Naive thymus-derived CD8-positive, alpha-beta T cell (primary cell): Measurements from ENCODE around the gene HSP90AB1. TPM values are rescaled to one million over a fixed set of nuclear protein-coding genes. Genes with fewer than 3 reads are reported as not detected.

Experiments used
- ATAC-seq, 2 donors: fragments of 150-1000 bp; cut with Tn5 transposase in 1 of 2; sonication (Bioruptor Pico), chemical (Tn5 transposase) in 1 of 2; 1 replicate in 1 of 2; 2 replicates in 1 of 2; pipeline ENCODE4 v1.10.0; 2021; ENCODE audit warnings: mild to moderate bottlenecking in 2 of 2, moderate library complexity in 2 of 2
- POLR2A ChIA-PET: fragments of 350-600 bp; sonication (Branson Sonifier 250); formaldehyde crosslinking; loops from one replicate; lab custom pipeline; 2021; ENCODE audit warnings: antibody characterized with exemption; lab: Charles Lee
- DNase-seq, 10 donors: peaks; one replicate each; pipeline versions ENCODE4 v3.0.0 to v3.0.0-alpha.2; 2020 to 2022
- H3K27ac Mint-ChIP-seq, 10 donors: one replicate each; pipeline ENCODE4 v1.8.0; 2020 to 2022; ENCODE audit warnings: mild to moderate bottlenecking in 10 of 10, mixed read lengths in 10 of 10, moderate library complexity in 4 of 10, inconsistent platforms in 1 of 10
- H3K27me3 Mint-ChIP-seq, 5 donors: one replicate each; pipeline ENCODE4 v1.8.0; 2021 to 2022; ENCODE audit warnings: mixed read lengths in 5 of 5
- H3K36me3 Mint-ChIP-seq, 3 donors: one replicate each; pipeline ENCODE4 v1.8.0; 2020 to 2022; ENCODE audit warnings: mixed read lengths in 3 of 3, mild to moderate bottlenecking in 2 of 3, inconsistent platforms in 1 of 3
- H3K4me1 Mint-ChIP-seq, 4 donors: one replicate each; pipeline ENCODE4 v1.8.0; 2021 to 2022; ENCODE audit warnings: mixed read lengths in 4 of 4
- H3K4me3 Mint-ChIP-seq, 10 donors: one replicate each; pipeline ENCODE4 v1.8.0; 2020 to 2022; ENCODE audit warnings: mild to moderate bottlenecking in 10 of 10, mixed read lengths in 10 of 10, moderate library complexity in 6 of 10, inconsistent platforms in 1 of 10
- H3K9me3 Mint-ChIP-seq, 9 donors: one replicate each; pipeline ENCODE4 v1.8.0; 2020 to 2022; ENCODE audit warnings: mixed read lengths in 9 of 9, mild to moderate bottlenecking in 3 of 9, inconsistent platforms in 1 of 9, moderate library complexity in 1 of 9
- polyA plus RNA-seq, 3 donors: library from polyadenylated mRNA; unstranded; fragments of 300-500 nt; fragmentation: Illumina TruSeq; gene quantifications; one replicate each; pipeline ENCODE4 v1.2.3, GENCODE V29; 2021
- total RNA-seq, 8 experiments: library from RNA in 2 of 8; stranded (reverse) in 2 of 8; gene quantifications; one replicate each; pipeline ENCODE4 v1.2.3 and lab custom pipeline; 2021 to 2026

Gene HSP90AB1
- total and polyA plus RNA-seq, 5 experiments from 2014 or later, result 420 to 607 (median 502) TPM

DNA sequence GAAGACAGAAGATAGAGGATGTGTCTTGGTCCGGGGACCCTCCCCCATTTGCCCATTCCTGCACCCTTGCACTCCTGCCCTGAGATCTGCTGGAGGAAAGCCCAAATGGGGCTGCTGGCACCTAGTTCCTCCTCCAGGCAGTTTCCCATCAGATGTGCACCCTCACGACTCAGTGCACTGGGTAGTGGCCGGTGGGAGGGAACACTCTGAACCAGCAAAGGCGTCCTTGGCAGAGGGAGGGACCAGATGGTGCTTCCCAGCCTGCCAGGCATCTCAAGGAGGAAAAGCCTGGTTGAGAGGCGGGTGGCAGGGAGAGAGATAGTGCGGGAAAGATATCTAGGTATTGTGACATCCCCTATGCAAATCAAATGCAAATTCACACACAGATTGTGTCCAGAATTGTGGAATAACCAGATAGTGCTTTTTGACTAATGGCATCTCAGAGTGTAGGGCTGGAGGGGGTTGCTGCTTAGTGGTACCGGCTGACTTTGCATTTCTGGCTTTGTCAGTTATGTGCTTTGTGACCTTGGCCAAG is 42.9 kb downstream of the HSP90AB1 start:
- Mint-ChIP-seq H3K27me3 (peaks cover 44 to 90% (median 76%) of the 10 kb centered on the region in 5 donors), H3K27ac (peak overlapping the region in 1 of 10 donors; percentile 2), H3K4me3 (no peak overlapping the region), H3K9me3 (no peaks in the 10 kb centered on the region), H3K36me3 (peaks cover 0 to 4% (median 3%) of the 10 kb centered on the region in 3 donors), H3K4me1 (peaks cover 0 to 6% (median 0%) of the 10 kb centered on the region in 4 donors)
- POLR2A ChIA-PET, result interaction anchor here (0.6 to 0.7 kb wide), 2 partner anchors 15 to 849 kb away, joined by 3 to 5 read pairs; no protein-coding TSS in a partner anchor
- no peak for DNase-seq
- no peak for ATAC-seq

DNA sequence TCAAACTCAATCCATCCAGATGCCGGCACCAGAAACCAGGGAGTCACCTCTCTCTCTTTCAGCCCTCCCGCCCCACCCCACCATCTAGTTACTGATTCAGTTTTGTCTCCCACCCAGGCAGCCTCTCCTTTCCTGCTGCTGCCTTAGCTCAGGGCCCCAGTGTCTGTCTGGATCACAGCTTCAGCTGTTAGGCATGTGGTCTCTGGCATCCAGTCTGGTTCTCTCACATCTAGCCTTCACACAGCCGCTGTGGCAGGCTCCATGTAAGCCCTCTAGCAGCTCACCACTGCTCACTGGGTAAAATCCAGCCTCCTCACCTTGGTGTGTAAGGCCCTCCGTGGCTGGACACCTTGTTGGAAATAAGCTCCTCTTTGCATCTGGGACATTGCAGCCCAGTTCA is 44.9 kb downstream of the HSP90AB1 start:
- H3K27me3 Mint-ChIP-seq, result peaks cover 45 to 90% (median 71%) of the 10 kb centered on the region in 5 donors
- DNase-seq (no peak), ATAC-seq (no peak)
- no peaks in the 10 kb centered on the region for H3K9me3 Mint-ChIP-seq
- H3K36me3 Mint-ChIP-seq, result peaks cover 0 to 5% (median 0%) of the 10 kb centered on the region in 3 donors
- no peak overlapping the region for H3K4me3 Mint-ChIP-seq
- H3K4me1 Mint-ChIP-seq, result peaks cover 2 to 10% (median 7%) of the 10 kb centered on the region in 4 donors
- POLR2A ChIA-PET, result no interaction called here
- no peak overlapping the region for H3K27ac Mint-ChIP-seq

DNA sequence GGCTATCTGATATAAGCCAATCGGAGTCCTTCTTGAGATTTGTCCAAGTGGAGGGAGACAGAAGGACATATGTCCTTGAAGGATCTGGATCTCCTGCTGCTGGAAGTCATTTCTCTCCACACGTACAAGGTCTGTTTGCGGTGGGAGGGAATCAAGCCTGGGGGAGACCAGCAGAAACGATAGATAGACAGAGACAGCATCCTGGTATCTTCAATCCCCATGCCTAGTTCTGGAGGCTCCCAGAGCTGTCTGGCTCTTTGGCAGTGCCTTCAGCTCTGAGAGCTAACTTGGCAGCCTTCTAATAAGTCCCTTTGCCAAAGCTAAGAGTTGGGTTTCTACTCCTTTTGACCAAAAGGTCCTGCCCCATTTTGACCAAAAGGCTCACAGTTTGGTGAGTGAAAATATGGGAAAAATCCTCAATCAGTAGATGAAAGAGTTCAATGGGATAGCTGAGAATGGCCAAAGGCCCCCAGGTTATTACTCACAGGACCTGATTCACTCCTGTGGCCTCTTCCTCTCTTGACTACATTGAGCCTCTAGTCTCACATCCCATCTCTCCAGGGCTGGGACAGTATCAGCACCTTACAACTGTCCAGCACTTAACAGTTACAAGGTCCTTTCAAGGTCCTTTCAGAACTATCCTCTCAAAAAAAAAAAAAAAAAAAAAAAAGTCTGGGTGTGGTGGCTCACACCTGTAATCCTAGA is 45.9 kb downstream of the HSP90AB1 start:
- POLR2A ChIA-PET, result interaction anchor here (0.7 kb wide), 1 partner anchor 17 kb away, joined by 8 read pairs; no protein-coding TSS in a partner anchor

DNA sequence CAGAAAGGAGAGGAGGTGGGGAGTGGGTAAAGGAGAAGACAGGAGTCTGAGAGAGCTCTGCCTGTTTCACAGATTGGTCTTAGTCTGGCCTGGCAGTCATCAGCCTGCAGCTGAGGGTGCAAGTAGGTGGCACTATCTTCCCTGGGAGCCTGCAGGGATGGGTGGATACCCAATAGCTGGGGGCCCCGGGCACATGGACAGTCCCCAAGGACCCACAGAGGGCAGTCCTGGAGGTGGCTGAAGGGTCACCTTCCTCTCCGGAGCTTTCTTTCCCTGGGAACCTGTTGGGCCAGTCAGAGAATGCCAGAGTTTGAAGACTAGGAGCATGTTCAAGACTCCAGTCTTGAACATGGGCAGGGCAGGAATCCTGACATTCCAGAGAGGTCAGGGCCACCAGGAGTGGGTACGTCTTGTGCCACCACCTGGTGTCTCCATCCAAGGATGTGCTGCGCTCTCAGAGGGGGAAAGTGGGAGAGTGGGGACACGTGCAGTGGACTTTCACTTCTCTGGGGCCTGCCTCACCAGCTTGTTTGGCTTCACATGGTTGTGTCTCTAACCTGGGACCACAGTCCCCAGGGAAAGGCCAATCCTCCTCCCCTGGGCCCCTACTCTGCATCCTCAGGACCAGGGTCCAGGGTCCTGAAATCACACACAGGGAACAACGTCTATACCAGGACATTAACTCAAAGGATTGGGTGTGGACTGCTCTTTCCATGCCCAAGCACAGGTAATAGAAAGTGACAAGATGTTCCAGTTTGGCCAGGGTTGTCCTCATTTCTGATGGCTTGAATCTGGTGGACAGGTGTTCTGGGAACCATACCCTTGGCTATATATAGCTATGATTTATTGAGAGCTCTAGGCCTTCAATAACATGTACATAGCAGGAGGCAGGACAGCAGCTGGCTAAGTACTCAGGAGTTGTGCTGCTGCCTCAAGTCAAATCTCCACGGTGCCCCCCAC is 48.2 kb downstream of the HSP90AB1 start:
- Mint-ChIP-seq H3K9me3 (no peaks in the 10 kb centered on the region), H3K27ac (no peak overlapping the region), H3K4me3 (no peak overlapping the region), H3K27me3 (peaks cover 31 to 68% (median 53%) of the 10 kb centered on the region in 5 donors), H3K4me1 (peaks cover 5 to 26% (median 13%) of the 10 kb centered on the region in 4 donors), H3K36me3 (peaks cover 0 to 10% (median 2%) of the 10 kb centered on the region in 3 donors)
- DNase-seq, result peak in 1 of 10 donors; percentile 52
- POLR2A ChIA-PET, result no interaction called here
- no peak for ATAC-seq

More for the DNA sequence above, 45.9 kb downstream of the HSP90AB1 start:
- Mint-ChIP-seq H3K4me1 (peaks cover 4 to 15% (median 8%) of the 10 kb centered on the region in 4 donors), H3K9me3 (no peaks in the 10 kb centered on the region), H3K27ac (no peak overlapping the region), H3K27me3 (peaks cover 38 to 82% (median 63%) of the 10 kb centered on the region in 5 donors), H3K36me3 (peaks cover 0 to 5% (median 0%) of the 10 kb centered on the region in 3 donors), H3K4me3 (no peak overlapping the region)
- no peak for ATAC-seq
- no peak for DNase-seq

DNA sequence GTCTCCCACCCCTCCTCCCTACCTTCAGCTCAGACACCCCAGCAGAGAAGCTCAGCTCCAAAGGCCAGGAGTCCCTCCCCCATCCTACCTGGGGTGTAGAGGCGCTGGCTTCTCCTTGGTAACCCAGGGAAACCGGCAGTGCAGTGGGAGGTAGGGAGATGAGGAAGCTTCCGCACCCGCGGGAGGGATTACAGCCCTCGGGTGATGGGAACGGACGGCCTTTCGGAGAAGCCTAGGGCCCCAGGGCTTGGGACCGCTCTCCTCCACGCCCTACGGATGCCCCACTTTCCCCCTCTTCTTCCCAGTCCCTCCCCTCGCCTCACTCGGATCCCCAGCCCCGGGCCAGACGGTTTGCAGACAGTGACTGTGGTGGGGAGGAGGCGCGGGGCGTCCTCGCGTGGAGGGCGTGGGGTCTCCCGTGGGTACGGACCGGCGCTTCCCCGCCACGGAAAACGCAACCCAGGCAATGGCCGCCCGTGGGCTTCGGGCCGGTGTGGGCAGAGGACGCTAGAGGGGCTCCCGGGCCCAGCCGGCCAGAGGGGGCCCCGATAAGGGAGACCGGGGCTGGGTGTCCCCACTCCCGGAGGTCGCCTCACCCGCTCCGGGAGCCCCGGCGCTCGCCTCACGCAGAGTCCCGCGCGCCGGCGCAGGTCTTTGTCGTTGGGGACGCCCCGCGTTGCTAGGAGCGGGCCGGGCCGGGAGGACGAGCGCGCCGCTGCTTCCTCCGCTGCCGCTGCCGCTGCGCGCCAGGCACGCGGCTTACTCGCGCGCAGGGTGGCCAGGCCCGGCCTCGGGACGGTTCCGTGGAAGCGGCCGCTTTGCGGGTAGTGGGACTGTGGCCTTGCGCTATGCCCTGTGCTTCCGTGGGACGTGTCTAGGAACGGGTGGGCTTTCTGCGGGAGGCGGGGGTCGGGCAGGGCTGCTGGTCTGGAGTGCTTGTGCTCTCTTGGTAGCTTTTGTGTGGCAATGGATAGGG is 50.5 kb downstream of the HSP90AB1 start:
- H3K27me3 Mint-ChIP-seq, result peaks cover 18 to 46% (median 34%) of the 10 kb centered on the region in 5 donors
- H3K4me1 Mint-ChIP-seq, result peaks cover 5 to 26% (median 13%) of the 10 kb centered on the region in 4 donors
- ATAC-seq, result peak; percentile 87
- POLR2A ChIA-PET, result interaction anchor here (1.1 to 1.2 kb wide), 2 partner anchors 10 to 60 kb away, joined by 3 to 4 read pairs; no protein-coding TSS in a partner anchor
- peak; percentile 15 to 78 (median 53) for DNase-seq
- H3K27ac Mint-ChIP-seq, result no peak overlapping the region
- H3K4me3 Mint-ChIP-seq, result peak overlapping the region; percentile 49 to 79 (median 63)
- peaks cover 0 to 28% (median 6%) of the 10 kb centered on the region in 3 donors for H3K36me3 Mint-ChIP-seq
- H3K9me3 Mint-ChIP-seq, result no peaks in the 10 kb centered on the region

DNA sequence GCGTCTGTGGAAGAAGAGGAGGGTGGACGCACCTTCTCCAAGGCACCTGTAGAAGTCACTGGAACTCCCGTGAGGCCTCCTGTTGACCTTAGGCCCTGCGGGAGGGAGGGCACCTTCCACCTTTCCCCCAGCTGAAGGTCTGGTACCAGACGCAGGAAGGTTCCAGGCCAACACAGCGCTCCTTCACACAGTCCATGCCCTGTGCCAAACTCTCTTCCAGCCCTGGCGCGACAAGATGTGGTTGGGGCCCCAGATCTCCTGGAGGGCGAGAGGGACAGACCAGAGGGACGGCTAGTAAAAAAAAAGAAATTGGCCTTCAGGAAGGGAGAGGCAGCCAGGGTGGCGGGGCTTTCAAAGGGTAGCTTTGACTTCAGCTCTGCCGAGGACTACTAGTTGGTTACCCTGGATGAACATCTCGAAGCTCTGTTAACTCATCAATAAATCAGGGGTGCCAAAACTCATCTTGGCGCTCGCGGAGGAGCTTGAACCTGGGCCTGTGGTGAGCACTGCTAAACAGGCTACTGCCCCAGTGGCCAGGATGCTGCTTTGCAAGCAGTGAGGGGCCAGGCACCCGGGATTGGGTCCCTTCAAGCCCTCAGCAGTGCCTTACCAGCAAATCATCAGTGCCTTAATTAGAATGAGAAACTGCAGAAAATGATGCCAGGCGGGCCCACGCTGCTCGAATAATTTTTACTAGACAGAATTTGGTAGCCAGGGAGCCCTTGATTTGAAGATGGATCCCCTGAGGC is 51.3 kb downstream of the HSP90AB1 start:
- ATAC-seq, result no peak

DNA sequence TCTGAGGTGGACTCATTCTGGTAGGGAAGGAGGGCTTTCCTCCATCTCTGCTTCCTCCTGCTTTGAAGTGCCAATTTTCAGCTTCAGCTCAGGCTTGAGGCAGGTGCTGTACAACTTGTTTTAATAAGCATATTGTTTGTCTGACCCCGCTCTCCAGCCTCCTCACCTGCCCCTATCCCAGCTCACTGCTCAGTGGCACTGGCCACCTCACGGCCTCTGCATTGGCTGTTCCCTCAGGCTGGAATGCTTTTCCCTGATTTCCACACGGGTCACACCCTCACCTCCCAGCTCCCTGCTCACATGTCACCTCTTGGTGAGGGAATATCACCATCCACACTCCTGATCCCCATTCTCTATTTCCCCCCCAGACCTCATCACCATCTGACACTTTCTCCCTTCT is 52.0 kb downstream of the HSP90AB1 start:
- Mint-ChIP-seq H3K4me3 (peak overlapping the region in 4 of 10 donors; percentile 24 to 53 (median 40)), H3K27me3 (peaks cover 11 to 32% (median 26%) of the 10 kb centered on the region in 5 donors), H3K27ac (no peak overlapping the region), H3K9me3 (no peaks in the 10 kb centered on the region), H3K4me1 (peaks cover 5 to 26% (median 13%) of the 10 kb centered on the region in 4 donors), H3K36me3 (peaks cover 0 to 36% (median 10%) of the 10 kb centered on the region in 3 donors)
- POLR2A ChIA-PET, result interaction anchor here (0.6 to 1.2 kb wide), 4 partner anchors 21 to 1556 kb away, joined by 3 to 4 read pairs (median 4); partner anchors contain the start of gene HSP90AB1
- no peak for ATAC-seq
- DNase-seq, result no peak

More for the DNA sequence above, 51.3 kb downstream of the HSP90AB1 start:
- POLR2A ChIA-PET, result interaction anchor here (0.8 to 1.2 kb wide), 3 partner anchors 20 to 61 kb away, joined by 3 to 4 read pairs (median 3); partner anchors contain the start of gene HSP90AB1
- Mint-ChIP-seq H3K4me1 (peaks cover 5 to 26% (median 13%) of the 10 kb centered on the region in 4 donors), H3K27me3 (peaks cover 15 to 39% (median 31%) of the 10 kb centered on the region in 5 donors), H3K9me3 (no peaks in the 10 kb centered on the region), H3K4me3 (peak overlapping the region; percentile 36 to 71 (median 60)), H3K36me3 (peaks cover 0 to 31% (median 6%) of the 10 kb centered on the region in 3 donors), H3K27ac (no peak overlapping the region)
- no peak for DNase-seq

DNA sequence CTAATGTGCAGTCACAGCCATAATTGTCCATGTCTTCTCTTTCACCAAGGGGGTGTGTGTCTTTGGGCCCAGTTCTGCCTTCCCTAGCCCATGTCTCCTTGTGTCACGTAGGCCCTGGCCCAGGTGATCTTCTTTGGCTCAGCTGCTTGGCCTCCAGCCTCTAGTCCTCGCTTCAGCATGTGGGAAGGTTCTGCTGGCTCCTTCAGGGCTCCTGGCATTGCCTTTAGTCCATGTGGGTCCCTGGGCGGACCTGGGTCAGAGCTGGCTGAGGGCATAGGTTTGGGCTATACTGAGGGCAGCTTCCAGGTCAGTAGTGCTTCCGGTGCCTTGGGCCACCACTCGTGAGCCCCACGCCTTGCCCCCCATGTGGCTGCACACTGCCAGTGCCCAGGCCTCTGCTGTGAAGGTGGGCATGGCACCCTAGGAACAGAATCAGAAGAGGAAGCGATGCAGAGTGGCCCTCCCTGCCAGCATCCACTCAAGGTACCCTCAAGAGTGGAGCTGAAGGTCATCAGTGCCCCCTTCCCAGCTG is 53.5 kb downstream of the HSP90AB1 start:
- DNase-seq, result no peak
- Mint-ChIP-seq H3K9me3 (no peaks in the 10 kb centered on the region), H3K36me3 (peaks cover 0 to 39% (median 12%) of the 10 kb centered on the region in 3 donors), H3K27me3 (peaks cover 8 to 17% (median 14%) of the 10 kb centered on the region in 5 donors), H3K4me1 (peaks cover 5 to 26% (median 13%) of the 10 kb centered on the region in 4 donors), H3K4me3 (peak overlapping the region in 1 of 10 donors; percentile 74), H3K27ac (peak overlapping the region in 2 of 10 donors; percentile 43 to 87)
- POLR2A ChIA-PET, result interaction anchor here (1.5 kb wide), 1 partner anchor 9 kb away, joined by 4 read pairs; no protein-coding TSS in a partner anchor
- ATAC-seq, result no peak

DNA sequence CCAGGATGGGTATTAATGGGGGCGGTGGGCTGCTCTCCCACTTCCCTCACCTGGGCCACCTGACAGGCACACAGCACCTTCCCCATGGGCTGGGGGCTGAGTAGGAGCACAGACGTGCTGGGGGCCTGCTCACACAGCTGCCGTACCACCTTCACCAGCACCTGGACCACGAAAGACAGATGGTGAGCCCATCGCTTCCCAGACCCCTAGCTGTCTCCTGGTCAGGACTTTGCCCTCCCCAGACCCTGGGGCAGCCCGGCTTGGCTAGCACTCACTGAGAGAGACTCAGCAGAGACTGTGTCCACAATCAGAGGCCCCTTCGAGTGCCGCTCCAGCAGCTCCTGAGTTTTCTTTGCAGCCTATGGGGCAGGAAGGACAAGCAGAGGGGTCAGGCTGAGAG is 54.2 kb downstream of the HSP90AB1 start:
- POLR2A ChIA-PET, result interaction anchor here (1.5 kb wide), 1 partner anchor 8 kb away, joined by 4 read pairs; no protein-coding TSS in a partner anchor
- Mint-ChIP-seq H3K27ac (no peak overlapping the region), H3K27me3 (peaks cover 3 to 10% (median 9%) of the 10 kb centered on the region in 5 donors), H3K9me3 (no peaks in the 10 kb centered on the region), H3K4me1 (peaks cover 5 to 26% (median 13%) of the 10 kb centered on the region in 4 donors), H3K4me3 (no peak overlapping the region), H3K36me3 (peaks cover 0 to 47% (median 12%) of the 10 kb centered on the region in 3 donors)
- ATAC-seq (no peak), DNase-seq (no peak)
